ENCODE measurements around the gene CSGALNACT2. TPM values are rescaled to one million over a fixed set of nuclear protein-coding genes. Genes with fewer than 3 reads are reported as not detected.

Gene CSGALNACT2
- polyA plus RNA-seq, 1 of the 3 experiments (the other 2 are of a cell fraction), result 11.5 TPM

DNA sequence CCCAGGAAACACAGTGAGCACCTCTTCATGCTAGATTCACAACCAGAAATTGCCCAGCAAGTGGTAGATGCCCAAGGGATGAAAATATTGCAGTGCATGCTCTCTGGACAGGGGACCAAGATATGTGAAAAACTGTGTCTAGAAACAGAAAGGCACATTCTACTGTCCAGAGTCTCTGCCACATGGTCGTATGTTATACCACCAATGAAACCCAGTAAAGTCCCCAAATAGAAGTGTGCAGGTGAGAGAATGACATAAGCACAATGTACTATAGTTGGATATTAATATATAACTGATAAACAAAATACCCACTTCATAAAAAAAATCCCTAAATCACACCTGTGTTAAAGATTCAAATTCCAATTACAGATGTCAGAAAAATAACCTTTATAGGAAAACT is 84.8 kb downstream of the CSGALNACT2 start:
- 0 out of 2 replicates have a peak, but pooled peaks cover 2% of the 10 kb centered on the region for H3K27me3 ChIP-seq (ENCODE audit: insufficient read depth)
- H3K27ac ChIP-seq (ENCODE audit: low read depth in 2 of 2, low read length in 1 of 2), result no peak overlapping the region
- ChIA-PET CTCF (interaction anchor here (1.6 kb wide), 1 partner anchor 18 kb away, joined by 6 read pairs; no protein-coding TSS in a partner anchor), POLR2A (no interaction called here)
- no peak for DNase-seq
- WGBS (ENCODE audit: low lambda C conversion rate), result 6% methylated on average over 1 of the region's 1 CpG
- no peaks in the 10 kb centered on the region for H3F3A ChIP-seq (replicated peaks; ENCODE audit: insufficient read depth)
- peaks cover 0 to 18% of the 10 kb centered on the region in 2 experiments; a peak in 1 of 4 replicates for H3K4me1 ChIP-seq (ENCODE audit: control insufficient read depth in 1 of 2, insufficient read depth in 2 of 2, low read depth in 1 of 2, low read length in 1 of 2)
- no peaks in the 10 kb centered on the region for H3K9me3 ChIP-seq
- H3K79me2 ChIP-seq (ENCODE audit: insufficient read depth), result no peaks in the 10 kb centered on the region
- no peak overlapping the region for H3K9ac ChIP-seq
- H2AFZ ChIP-seq (ENCODE audit: low read depth), result no peak overlapping the region
- H3K4me2 ChIP-seq, result no peak overlapping the region
- no peak for TF ChIP-seq JUND (IDR thresholded peaks at IDR 0.05)
- TF ChIP-seq CTCF (IDR thresholded peaks at IDR 0.05), result no peak
- TF ChIP-seq NRF1 (IDR thresholded peaks at IDR 0.05; ENCODE audit: low read depth, low read length), result no peak
- no peak for TF ChIP-seq NFIC (IDR thresholded peaks at IDR 0.05; ENCODE audit: borderline replicate concordance)
- no peak for TF ChIP-seq REST (IDR thresholded peaks at IDR 0.05; ENCODE audit: low read depth, low read length)
- TF ChIP-seq FOXM1 (IDR thresholded peaks at IDR 0.05; ENCODE audit: low read depth), result no peak
- TF ChIP-seq ELF1 (IDR thresholded peaks at IDR 0.05), result no peak
- no peak for TF ChIP-seq TEAD4 (IDR thresholded peaks at IDR 0.05; ENCODE audit: borderline replicate concordance, insufficient read depth)
- TF ChIP-seq FOSL2 (IDR thresholded peaks at IDR 0.05; ENCODE audit: borderline replicate concordance, low read depth), result no peak
- no peak for TF ChIP-seq SMC3 (IDR thresholded peaks at IDR 0.05; ENCODE audit: low read depth, low read length)
- no peak for TF ChIP-seq EZH2phosphoT487 (IDR thresholded peaks at IDR 0.05; ENCODE audit: borderline replicate concordance, low read depth)
- TF ChIP-seq RCOR1 (IDR thresholded peaks at IDR 0.05; ENCODE audit: low read length), result no peak
- TF ChIP-seq RXRA (IDR thresholded peaks at IDR 0.05; ENCODE audit: borderline replicate concordance, low read depth), result no peak
- TF ChIP-seq FOXJ3 (CRISPR knock-in tag; IDR thresholded peaks at IDR 0.05), result no peak
- H3K4me3 ChIP-seq (ENCODE audit: low read depth in 2 of 2, low read length in 1 of 2), result no peak overlapping the region
- H3K36me3 ChIP-seq (replicated peaks in 1 of 2; ENCODE audit: control insufficient read depth in 1 of 2, insufficient read depth in 2 of 2, low read length in 1 of 2), result no peaks in the 10 kb centered on the region
- H3K9me2 ChIP-seq, result no peaks in the 10 kb centered on the region
- H4K20me1 ChIP-seq (ENCODE audit: insufficient read depth), result no peaks in the 10 kb centered on the region

All from SK-N-SH (cell line).